ENCODE measurements around the gene RFXANK.

The RFXANK gene

DNA sequence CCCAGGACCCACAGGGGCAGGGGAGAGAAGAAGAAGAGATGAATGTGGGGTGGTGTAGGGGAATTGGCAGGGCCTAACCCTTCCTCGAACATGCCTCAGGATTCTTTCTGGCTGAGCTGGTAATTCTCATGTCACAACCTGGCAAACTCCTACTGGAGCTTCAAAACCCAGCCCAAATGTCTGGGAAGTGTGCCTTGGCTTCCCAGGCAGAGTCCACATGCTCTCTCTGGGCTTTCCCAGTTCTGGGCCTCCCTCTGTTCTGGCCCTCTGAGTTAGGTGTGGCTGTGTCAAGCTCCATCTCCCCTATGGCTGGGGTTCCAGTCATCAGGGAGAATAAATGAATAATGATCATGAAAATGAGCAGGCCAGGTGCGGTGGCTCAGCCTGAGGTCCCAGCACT is 42.6 kb upstream of the RFXANK start:
- Histone ChIP-seq H3K36me3 (ENCODE audit: control insufficient read depth in 2 of 2, insufficient read depth in 1 of 2, low read length in 2 of 2) (peaks cover 0 to 5% of the 10 kb centered on the region in 2 experiments; a peak in 2 of 3 replicates), H3K27ac (ENCODE audit: extremely low read depth, low read depth, low read length) (no peak overlapping the region), H3K4me1 (ENCODE audit: control insufficient read depth, insufficient read depth, low read length) (no peaks in the 10 kb centered on the region), H3K9me3 (ENCODE audit: control insufficient read depth, insufficient read depth, low read depth, low read length) (no peaks in the 10 kb centered on the region), H3K4me3 (ENCODE audit: low read depth, low read length) (no peak overlapping the region)
- TF ChIP-seq ZFP3 (tag by site-specific recombination; IDR thresholded peaks at IDR 0.05; ENCODE audit: low read depth) (peak; percentile 65), ZNF274 (IDR thresholded peaks at IDR 0.05; ENCODE audit: low read length) (no peak), ZNF274 (tag by site-specific recombination; IDR thresholded peaks at IDR 0.05; ENCODE audit: borderline replicate concordance) (no peak)
- TF ChIP-seq, protein P1, sequence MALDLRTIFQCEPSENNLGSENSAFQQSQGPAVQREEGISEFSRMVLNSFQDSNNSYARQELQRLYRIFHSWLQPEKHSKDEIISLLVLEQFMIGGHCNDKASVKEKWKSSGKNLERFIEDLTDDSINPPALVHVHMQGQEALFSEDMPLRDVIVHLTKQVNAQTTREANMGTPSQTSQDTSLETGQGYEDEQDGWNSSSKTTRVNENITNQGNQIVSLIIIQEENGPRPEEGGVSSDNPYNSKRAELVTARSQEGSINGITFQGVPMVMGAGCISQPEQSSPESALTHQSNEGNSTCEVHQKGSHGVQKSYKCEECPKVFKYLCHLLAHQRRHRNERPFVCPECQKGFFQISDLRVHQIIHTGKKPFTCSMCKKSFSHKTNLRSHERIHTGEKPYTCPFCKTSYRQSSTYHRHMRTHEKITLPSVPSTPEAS (tag by site-specific recombination; IDR thresholded peaks at IDR 0.05) = no peak
- TF ChIP-seq, protein P2, sequence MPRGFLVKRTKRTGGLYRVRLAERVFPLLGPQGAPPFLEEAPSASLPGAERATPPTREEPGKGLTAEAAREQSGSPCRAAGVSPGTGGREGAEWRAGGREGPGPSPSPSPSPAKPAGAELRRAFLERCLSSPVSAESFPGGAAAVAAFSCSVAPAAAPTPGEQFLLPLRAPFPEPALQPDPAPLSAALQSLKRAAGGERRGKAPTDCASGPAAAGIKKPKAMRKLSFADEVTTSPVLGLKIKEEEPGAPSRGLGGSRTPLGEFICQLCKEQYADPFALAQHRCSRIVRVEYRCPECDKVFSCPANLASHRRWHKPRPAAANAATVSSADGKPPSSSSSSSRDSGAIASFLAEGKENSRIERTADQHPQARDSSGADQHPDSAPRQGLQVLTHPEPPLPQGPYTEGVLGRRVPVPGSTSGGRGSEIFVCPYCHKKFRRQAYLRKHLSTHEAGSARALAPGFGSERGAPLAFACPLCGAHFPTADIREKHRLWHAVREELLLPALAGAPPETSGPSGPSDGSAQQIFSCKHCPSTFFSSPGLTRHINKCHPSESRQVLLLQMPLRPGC (tag by site-specific recombination; IDR thresholded peaks at IDR 0.05) = no peak
- CTCF ChIA-PET = interaction anchor here (0.6 to 5.4 kb wide), 3 partner anchors 25 to 560 kb away, joined by 3 to 37 read pairs (median 10); no protein-coding TSS in a partner anchor
- POLR2A ChIA-PET = no interaction called here

DNA sequence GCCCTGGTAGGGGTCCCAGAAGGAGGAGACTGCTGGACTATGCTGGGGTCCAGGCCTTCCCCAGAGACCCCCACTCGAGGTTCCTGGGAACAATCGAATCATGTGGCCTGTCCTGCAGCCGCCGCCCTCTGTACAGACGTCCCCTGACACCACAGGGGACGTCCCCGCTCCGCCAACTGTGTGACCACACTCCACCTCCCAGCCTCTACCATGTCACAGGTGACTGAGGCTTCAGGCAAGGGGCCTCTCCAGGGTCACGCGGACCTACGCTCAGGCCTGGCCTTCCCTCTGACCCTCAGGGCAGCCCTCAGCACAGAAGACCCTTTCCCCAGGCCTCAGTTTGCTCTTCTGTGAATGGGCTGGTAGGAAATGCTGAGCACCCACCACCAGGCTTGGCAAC is 40.6 kb upstream of the RFXANK start:
- CTCF ChIA-PET = interaction anchor here (0.6 kb wide), 1 partner anchor 23 kb away, joined by 5 read pairs; no protein-coding TSS in a partner anchor
- TF ChIP-seq ZNF510 (tag by site-specific recombination; IDR thresholded peaks at IDR 0.05; ENCODE audit: insufficient replicate concordance) = no peak
- no peak for TF ChIP-seq ZNF776 (tag by site-specific recombination; IDR thresholded peaks at IDR 0.05; ENCODE audit: borderline replicate concordance)
- TF ChIP-seq ZNF155 (tag by site-specific recombination; IDR thresholded peaks at IDR 0.05) = no peak
- TF ChIP-seq OVOL3 (tag by site-specific recombination; IDR thresholded peaks at IDR 0.05) = no peak
- TF ChIP-seq ZBTB20 (tag by site-specific recombination; IDR thresholded peaks at IDR 0.05) = no peak
- TF ChIP-seq, protein P3, sequence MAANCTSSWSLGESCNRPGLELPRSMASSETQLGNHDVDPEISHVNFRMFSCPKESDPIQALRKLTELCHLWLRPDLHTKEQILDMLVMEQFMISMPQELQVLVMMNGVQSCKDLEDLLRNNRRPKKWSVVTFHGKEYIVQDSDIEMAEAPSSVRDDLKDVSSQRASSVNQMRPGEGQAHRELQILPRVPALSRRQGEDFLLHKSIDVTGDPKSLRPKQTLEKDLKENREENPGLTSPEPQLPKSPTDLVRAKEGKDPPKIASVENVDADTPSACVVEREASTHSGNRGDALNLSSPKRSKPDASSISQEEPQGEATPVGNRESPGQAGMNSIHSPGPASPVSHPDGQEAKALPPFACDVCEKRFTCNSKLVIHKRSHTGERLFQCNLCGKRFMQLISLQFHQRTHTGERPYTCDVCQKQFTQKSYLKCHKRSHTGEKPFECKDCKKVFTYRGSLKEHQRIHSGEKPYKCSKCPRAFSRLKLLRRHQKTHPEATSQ (tag by site-specific recombination; IDR thresholded peaks at IDR 0.05) = no peak
- TF ChIP-seq, protein P4, sequence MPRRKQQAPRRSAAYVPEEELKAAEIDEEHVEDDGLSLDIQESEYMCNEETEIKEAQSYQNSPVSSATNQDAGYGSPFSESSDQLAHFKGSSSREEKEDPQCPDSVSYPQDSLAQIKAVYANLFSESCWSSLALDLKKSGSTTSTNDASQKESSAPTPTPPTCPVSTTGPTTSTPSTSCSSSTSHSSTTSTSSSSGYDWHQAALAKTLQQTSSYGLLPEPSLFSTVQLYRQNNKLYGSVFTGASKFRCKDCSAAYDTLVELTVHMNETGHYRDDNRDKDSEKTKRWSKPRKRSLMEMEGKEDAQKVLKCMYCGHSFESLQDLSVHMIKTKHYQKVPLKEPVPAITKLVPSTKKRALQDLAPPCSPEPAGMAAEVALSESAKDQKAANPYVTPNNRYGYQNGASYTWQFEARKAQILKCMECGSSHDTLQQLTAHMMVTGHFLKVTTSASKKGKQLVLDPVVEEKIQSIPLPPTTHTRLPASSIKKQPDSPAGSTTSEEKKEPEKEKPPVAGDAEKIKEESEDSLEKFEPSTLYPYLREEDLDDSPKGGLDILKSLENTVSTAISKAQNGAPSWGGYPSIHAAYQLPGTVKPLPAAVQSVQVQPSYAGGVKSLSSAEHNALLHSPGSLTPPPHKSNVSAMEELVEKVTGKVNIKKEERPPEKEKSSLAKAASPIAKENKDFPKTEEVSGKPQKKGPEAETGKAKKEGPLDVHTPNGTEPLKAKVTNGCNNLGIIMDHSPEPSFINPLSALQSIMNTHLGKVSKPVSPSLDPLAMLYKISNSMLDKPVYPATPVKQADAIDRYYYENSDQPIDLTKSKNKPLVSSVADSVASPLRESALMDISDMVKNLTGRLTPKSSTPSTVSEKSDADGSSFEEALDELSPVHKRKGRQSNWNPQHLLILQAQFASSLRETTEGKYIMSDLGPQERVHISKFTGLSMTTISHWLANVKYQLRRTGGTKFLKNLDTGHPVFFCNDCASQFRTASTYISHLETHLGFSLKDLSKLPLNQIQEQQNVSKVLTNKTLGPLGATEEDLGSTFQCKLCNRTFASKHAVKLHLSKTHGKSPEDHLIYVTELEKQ (tag by site-specific recombination; IDR thresholded peaks at IDR 0.05; ENCODE audit: borderline replicate concordance) = no peak
- TF ChIP-seq, protein P5, sequence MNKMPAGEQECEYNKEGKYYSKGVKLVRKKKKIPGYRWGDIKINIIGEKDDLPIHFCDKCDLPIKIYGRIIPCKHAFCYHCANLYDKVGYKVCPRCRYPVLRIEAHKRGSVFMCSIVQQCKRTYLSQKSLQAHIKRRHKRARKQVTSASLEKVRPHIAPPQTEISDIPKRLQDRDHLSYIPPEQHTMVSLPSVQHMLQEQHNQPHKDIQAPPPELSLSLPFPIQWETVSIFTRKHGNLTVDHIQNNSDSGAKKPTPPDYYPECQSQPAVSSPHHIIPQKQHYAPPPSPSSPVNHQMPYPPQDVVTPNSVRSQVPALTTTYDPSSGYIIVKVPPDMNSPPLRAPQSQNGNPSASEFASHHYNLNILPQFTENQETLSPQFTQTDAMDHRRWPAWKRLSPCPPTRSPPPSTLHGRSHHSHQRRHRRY (tag by site-specific recombination; IDR thresholded peaks at IDR 0.05) = no peak
- TF ChIP-seq, protein P6, sequence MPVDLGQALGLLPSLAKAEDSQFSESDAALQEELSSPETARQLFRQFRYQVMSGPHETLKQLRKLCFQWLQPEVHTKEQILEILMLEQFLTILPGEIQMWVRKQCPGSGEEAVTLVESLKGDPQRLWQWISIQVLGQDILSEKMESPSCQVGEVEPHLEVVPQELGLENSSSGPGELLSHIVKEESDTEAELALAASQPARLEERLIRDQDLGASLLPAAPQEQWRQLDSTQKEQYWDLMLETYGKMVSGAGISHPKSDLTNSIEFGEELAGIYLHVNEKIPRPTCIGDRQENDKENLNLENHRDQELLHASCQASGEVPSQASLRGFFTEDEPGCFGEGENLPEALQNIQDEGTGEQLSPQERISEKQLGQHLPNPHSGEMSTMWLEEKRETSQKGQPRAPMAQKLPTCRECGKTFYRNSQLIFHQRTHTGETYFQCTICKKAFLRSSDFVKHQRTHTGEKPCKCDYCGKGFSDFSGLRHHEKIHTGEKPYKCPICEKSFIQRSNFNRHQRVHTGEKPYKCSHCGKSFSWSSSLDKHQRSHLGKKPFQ (tag by site-specific recombination; IDR thresholded peaks at IDR 0.05) = no peak
- TF ChIP-seq ZNF112 (tag by site-specific recombination; IDR thresholded peaks at IDR 0.05) = no peak
- TF ChIP-seq, protein P7, sequence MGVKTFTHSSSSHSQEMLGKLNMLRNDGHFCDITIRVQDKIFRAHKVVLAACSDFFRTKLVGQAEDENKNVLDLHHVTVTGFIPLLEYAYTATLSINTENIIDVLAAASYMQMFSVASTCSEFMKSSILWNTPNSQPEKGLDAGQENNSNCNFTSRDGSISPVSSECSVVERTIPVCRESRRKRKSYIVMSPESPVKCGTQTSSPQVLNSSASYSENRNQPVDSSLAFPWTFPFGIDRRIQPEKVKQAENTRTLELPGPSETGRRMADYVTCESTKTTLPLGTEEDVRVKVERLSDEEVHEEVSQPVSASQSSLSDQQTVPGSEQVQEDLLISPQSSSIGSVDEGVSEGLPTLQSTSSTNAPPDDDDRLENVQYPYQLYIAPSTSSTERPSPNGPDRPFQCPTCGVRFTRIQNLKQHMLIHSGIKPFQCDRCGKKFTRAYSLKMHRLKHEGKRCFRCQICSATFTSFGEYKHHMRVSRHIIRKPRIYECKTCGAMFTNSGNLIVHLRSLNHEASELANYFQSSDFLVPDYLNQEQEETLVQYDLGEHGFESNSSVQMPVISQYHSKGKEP (tag by site-specific recombination; IDR thresholded peaks at IDR 0.05) = no peak
- Histone ChIP-seq H3K36me3 (ENCODE audit: control insufficient read depth in 2 of 2, insufficient read depth in 1 of 2, low read length in 2 of 2) (peaks cover 0 to 5% of the 10 kb centered on the region in 2 experiments; a peak in 2 of 3 replicates), H3K4me1 (ENCODE audit: control insufficient read depth, insufficient read depth, low read length) (no peaks in the 10 kb centered on the region), H3K27ac (ENCODE audit: extremely low read depth, low read depth, low read length) (no peak overlapping the region), H3K4me3 (ENCODE audit: low read depth, low read length) (no peak overlapping the region), H3K9me3 (ENCODE audit: control insufficient read depth, insufficient read depth, low read depth, low read length) (no peaks in the 10 kb centered on the region)
- POLR2A ChIA-PET = interaction anchor here (0.5 kb wide), 1 partner anchor 29 kb away, joined by 4 read pairs; no protein-coding TSS in a partner anchor

All from HEK293 (cell line).